Osteoblast (primary cell): Measurements from ENCODE around the gene TTLL1. TPM values are rescaled to one million over a fixed set of nuclear protein-coding genes. Genes with fewer than 3 reads are reported as not detected.
"Not testable (repeated sequence)": the region's sequence is repeated elsewhere in the genome, so short reads cannot be mapped to it uniquely, and the experiment has no call there.

Experiments
- DNase-seq: peaks from one replicate; pipeline ENCODE4 v3.0.0; 2011; ENCODE audit warnings: low spot score, mixed read lengths; ENCODE audit not compliant: insufficient read length; ENCODE audit errors: missing footprints
- H2AFZ ChIP-seq: 2 replicates; pipeline ENCODE4 v1.6.0; 2011; ENCODE audit warnings: mild to moderate bottlenecking, low read length
- H3K27ac ChIP-seq: 2 replicates; pipeline ENCODE4 v1.5.1; 2011; ENCODE audit warnings: mild to moderate bottlenecking, low read depth, low read length, moderate library complexity
- H3K27me3 ChIP-seq: 2 replicates; pipeline ENCODE4 v1.6.0; 2012; ENCODE audit warnings: mild to moderate bottlenecking, control low read depth, inconsistent platforms, low read length, moderate library complexity; ENCODE audit not compliant: insufficient read depth
- H3K36me3 ChIP-seq: 2 replicates; pipeline ENCODE4 v1.5.1; 2011; ENCODE audit warnings: mild to moderate bottlenecking, low read length, control low read depth, moderate library complexity; ENCODE audit not compliant: insufficient read depth
- H3K4me1 ChIP-seq: 2 replicates; pipeline ENCODE4 v1.5.1; 2011; ENCODE audit warnings: mild to moderate bottlenecking, low read length, control low read depth, moderate library complexity; ENCODE audit not compliant: insufficient read depth
- H3K4me2 ChIP-seq: 2 replicates; pipeline ENCODE4 v1.6.0; 2011; ENCODE audit warnings: mild to moderate bottlenecking, low read length; ENCODE audit not compliant: insufficient read depth
- H3K4me3 ChIP-seq: fragments of 200-600 bp; sonication (generic); 3 replicates; pipeline ENCODE4 v1.5.1; 2012; ENCODE audit warnings: mild to moderate bottlenecking, low read length, inconsistent platforms; ENCODE audit not compliant: insufficient read depth
- H3K79me2 ChIP-seq: 2 replicates; pipeline ENCODE4 v1.6.0; 2012; ENCODE audit warnings: mild to moderate bottlenecking, low read length, control low read depth, inconsistent platforms; ENCODE audit not compliant: insufficient read depth
- H3K9me3 ChIP-seq: 2 replicates; pipeline ENCODE4 v1.5.1; 2011; ENCODE audit warnings: low read depth, low read length, control low read depth
- H4K20me1 ChIP-seq: 2 replicates; pipeline ENCODE4 v1.6.0; 2012; ENCODE audit warnings: mild to moderate bottlenecking, low read length, control low read depth; ENCODE audit not compliant: insufficient read depth
- total RNA-seq: library from RNA; depleted of rRNA; stranded (reverse); fragments of >200 nt; gene quantifications from 2 replicates; pipeline ENCODE4 v1.2.3, GENCODE V29; 2012
- TF ChIP-seq, protein P1 (sequence below): IDR thresholded peaks from 2 replicates; pipeline ENCODE4 v1.5.1; 2011; ENCODE audit warnings: mild to moderate bottlenecking, low read depth, low read length, moderate library complexity; ENCODE audit errors: extremely low read depth

TTLL1 gene
- total RNA-seq, 1 donor, result 15.9 TPM

GRCh38 chr22:43017525-43018460 lies 71.4 kb downstream of the TTLL1 start:
- TF ChIP-seq, protein P1, sequence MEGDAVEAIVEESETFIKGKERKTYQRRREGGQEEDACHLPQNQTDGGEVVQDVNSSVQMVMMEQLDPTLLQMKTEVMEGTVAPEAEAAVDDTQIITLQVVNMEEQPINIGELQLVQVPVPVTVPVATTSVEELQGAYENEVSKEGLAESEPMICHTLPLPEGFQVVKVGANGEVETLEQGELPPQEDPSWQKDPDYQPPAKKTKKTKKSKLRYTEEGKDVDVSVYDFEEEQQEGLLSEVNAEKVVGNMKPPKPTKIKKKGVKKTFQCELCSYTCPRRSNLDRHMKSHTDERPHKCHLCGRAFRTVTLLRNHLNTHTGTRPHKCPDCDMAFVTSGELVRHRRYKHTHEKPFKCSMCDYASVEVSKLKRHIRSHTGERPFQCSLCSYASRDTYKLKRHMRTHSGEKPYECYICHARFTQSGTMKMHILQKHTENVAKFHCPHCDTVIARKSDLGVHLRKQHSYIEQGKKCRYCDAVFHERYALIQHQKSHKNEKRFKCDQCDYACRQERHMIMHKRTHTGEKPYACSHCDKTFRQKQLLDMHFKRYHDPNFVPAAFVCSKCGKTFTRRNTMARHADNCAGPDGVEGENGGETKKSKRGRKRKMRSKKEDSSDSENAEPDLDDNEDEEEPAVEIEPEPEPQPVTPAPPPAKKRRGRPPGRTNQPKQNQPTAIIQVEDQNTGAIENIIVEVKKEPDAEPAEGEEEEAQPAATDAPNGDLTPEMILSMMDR, result no peak
- Histone ChIP-seq H3K4me2 (no peak overlapping the region), H3K36me3 (no peaks in the 10 kb centered on the region), H4K20me1 (peaks cover 13% of the 10 kb centered on the region), H3K9me3 (no peaks in the 10 kb centered on the region), H3K4me3 (no peak overlapping the region), H3K79me2 (peaks cover 19% of the 10 kb centered on the region), H3K4me1 (peaks cover 24% of the 10 kb centered on the region), H2AFZ (no peak overlapping the region), H3K27ac (no peak overlapping the region), H3K27me3 (no peaks in the 10 kb centered on the region)
- no peak for DNase-seq

- not testable (repeated sequence) for H3K4me3 ChIP-seq, H2AFZ ChIP-seq, H3K27me3 ChIP-seq, H3K9me3 ChIP-seq, H3K27ac ChIP-seq, DNase-seq, H3K4me2 ChIP-seq, H3K36me3 ChIP-seq
- peaks cover 35% of the 10 kb centered on the region for H3K79me2 ChIP-seq
- peaks cover 17% of the 10 kb centered on the region for H4K20me1 ChIP-seq
- peaks cover 24% of the 10 kb centered on the region for H3K4me1 ChIP-seq
These were observed 73.0 kb downstream of the TTLL1 start for GRCh38 chr22:43016150-43016549.

- Histone ChIP-seq H4K20me1 (peaks cover 19% of the 10 kb centered on the region), H2AFZ (peak overlapping the region; percentile 83), H3K4me3 (peak overlapping the region; percentile 83), H3K79me2 (peaks cover 40% of the 10 kb centered on the region), H3K4me1 (peaks cover 24% of the 10 kb centered on the region), H3K4me2 (peak overlapping the region; percentile 99), H3K27ac (peak overlapping the region; percentile 66), H3K9me3 (no peaks in the 10 kb centered on the region), H3K36me3 (no peaks in the 10 kb centered on the region), H3K27me3 (no peaks in the 10 kb centered on the region)
- TF ChIP-seq, protein P1, result no peak
- no peak for DNase-seq
These were observed 73.5 kb downstream of the TTLL1 start for GRCh38 chr22:43015677-43016042.

DNA sequence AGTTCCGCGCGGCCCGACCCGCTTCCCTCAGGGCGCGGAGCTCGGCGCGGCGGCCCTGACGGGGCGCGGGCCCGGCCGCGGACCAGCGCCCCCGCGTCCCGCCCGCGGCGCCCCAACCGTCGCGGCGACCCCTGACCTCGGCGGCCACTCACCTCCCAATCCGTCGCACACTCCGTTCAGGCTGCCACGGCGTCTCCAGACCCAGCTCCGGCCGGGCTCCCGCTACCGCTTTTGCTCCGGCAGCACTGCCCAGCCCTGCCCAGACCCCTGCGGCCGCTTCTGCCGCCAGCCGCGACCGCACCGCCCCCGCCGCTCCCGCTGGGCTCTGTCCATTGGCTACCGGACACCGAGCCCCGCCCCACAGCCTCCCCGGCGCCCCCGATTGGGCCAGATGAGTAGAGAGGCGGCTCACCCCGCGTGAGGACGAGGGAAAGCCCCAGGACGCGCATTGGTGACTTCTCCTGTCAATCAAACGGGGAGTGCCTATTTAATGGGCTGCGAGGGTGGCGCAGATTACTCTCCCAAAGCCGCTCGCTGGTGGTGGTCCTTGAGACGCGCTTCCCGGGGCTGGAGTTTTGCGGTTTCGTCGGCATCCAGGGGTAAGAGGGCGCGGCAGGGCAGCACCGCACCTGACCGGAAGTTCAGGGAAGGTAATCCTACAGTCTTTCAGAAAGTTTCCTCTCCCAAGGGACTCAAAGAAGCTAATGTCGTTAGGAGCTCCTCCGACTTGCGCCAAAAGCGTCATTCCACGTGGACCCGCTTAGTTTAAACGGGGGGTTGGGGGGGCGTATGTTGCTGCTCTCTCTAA lies 74.1 kb downstream of the TTLL1 start, which contains the start of gene PACSIN2:
PACSIN2 (minus strand) TSS at position 281 of the 808 bp plus-strand sequence. CDS start 103,069 bp downstream, outside the sequence.
- peaks cover 24% of the 10 kb centered on the region for H3K4me1 ChIP-seq
- peaks cover 46% of the 10 kb centered on the region for H3K79me2 ChIP-seq
- H3K4me3 ChIP-seq, result peak within 1 kb of the TSS; percentile 83
- peaks cover 19% of the 10 kb centered on the region for H4K20me1 ChIP-seq
- peak; percentile 100 for DNase-seq
- TF ChIP-seq, protein P1, result no peak
- peak within 1 kb of the TSS; percentile 83 for H2AFZ ChIP-seq
- no peaks in the 10 kb centered on the region for H3K9me3 ChIP-seq
- H3K27ac ChIP-seq, result peak within 1 kb of the TSS; percentile 71
- H3K27me3 ChIP-seq, result no peaks in the 10 kb centered on the region
- H3K36me3 ChIP-seq, result no peaks in the 10 kb centered on the region
- H3K4me2 ChIP-seq, result peak within 1 kb of the TSS; percentile 99
